ENCODE results near the gene LITAFD. TPM values are rescaled to one million over a fixed set of nuclear protein-coding genes. Genes with fewer than 3 reads are reported as not detected.
"Not testable (repeated sequence)": the region's sequence is repeated elsewhere in the genome, so short reads cannot be mapped to it uniquely, and the experiment has no call there.

The LITAFD gene
- total RNA-seq, 1 donor from 2014 or later, result not detected

GRCh38 chr16:8858994-8859912, 22.9 kb upstream of the LITAFD start:
- DNase-seq, result no peak

GRCh38 chr16:8859913-8860881, 22.0 kb upstream of the LITAFD start:
- DNase-seq, result no peak

- no peak for DNase-seq
Observed at GRCh38 chr16:8861563-8862308, 20.4 kb upstream of the LITAFD start.

- no peak for DNase-seq
Observed at GRCh38 chr16:8862309-8863130, 19.6 kb upstream of the LITAFD start.

GRCh38 chr16:8863594-8864424, 18.3 kb upstream of the LITAFD start:
- DNase-seq, result no peak

GRCh38 chr16:8864480-8865110, 17.6 kb upstream of the LITAFD start:
- DNase-seq, result no peak

GRCh38 chr16:8865145-8865882, 16.8 kb upstream of the LITAFD start:
- no peak for DNase-seq

GRCh38 chr16:8866118-8866883, 15.8 kb upstream of the LITAFD start:
- peak; percentile 74 for DNase-seq

- DNase-seq, result no peak
Observed at GRCh38 chr16:8866884-8867215, 15.3 kb upstream of the LITAFD start.

- DNase-seq, result peak; percentile 70
Observed at GRCh38 chr16:8867216-8867931, 14.8 kb upstream of the LITAFD start.

- DNase-seq, result no peak
Observed at GRCh38 chr16:8867932-8868415, 14.2 kb upstream of the LITAFD start.

GRCh38 chr16:8868416-8869211, 13.5 kb upstream of the LITAFD start, which contains the start of gene CARHSP1:
CARHSP1 (minus strand) TSS chr16:8869006; CDS start chr16:8859328, 9,678 bp downstream.
- DNase-seq, result peak; percentile 96

- no peak for DNase-seq
Observed at GRCh38 chr16:8869212-8869987, 12.8 kb upstream of the LITAFD start.

- DNase-seq, result not testable (repeated sequence)
Observed at GRCh38 chr16:8869988-8870241, 12.2 kb upstream of the LITAFD start.

- no peak for DNase-seq
Observed at GRCh38 chr16:8872071-8872470, 10.1 kb upstream of the LITAFD start.

Measured in tongue (tissue), 2 donors.